CD4-positive, alpha-beta T cell treated with Interleukin-17A for 4 hours (primary cell): Measurements from ENCODE around the gene KRTAP10-9.
"Not testable (repeated sequence)": the region's sequence is repeated elsewhere in the genome, so short reads cannot be mapped to it uniquely, and the experiment has no call there.

Experiments
- DNase-seq: peaks from one replicate; pipeline ENCODE4 v3.0.0-alpha.2; 2020; ENCODE audit warnings: mixed read lengths

The KRTAP10-9 gene

GRCh38 chr21:44626673-44627143 lies at the start of gene KRTAP10-9:
Gene KRTAP10-9 (plus strand): TSS chr21:44627093. CDS start chr21:44627172, 79 bp downstream.
- no peak for DNase-seq

- DNase-seq = no peak
These were observed 48.4 kb upstream of the KRTAP10-9 start for GRCh38 chr21:44578371-44579055.

- DNase-seq = no peak
These were observed 47.6 kb upstream of the KRTAP10-9 start for GRCh38 chr21:44579056-44579832.

- no peak for DNase-seq
These were observed 47.1 kb upstream of the KRTAP10-9 start for GRCh38 chr21:44579833-44580144.

GRCh38 chr21:44580231-44580821 lies 46.6 kb upstream of the KRTAP10-9 start, which contains the start of gene KRTAP10-5:
Gene KRTAP10-5 (minus strand): TSS chr21:44580604. CDS start chr21:44580578, 26 bp downstream.
- DNase-seq = not testable (repeated sequence)

- no peak for DNase-seq
These were observed 45.7 kb upstream of the KRTAP10-9 start for GRCh38 chr21:44581158-44581557.

GRCh38 chr21:44582055-44582454 lies 44.8 kb upstream of the KRTAP10-9 start:
- no peak for DNase-seq

GRCh38 chr21:44583089-44583799 lies 43.6 kb upstream of the KRTAP10-9 start:
- no peak for DNase-seq

- DNase-seq = peak; percentile 18
These were observed 43.1 kb upstream of the KRTAP10-9 start for GRCh38 chr21:44583800-44584147.

- DNase-seq = no peak
These were observed 41.0 kb upstream of the KRTAP10-9 start for GRCh38 chr21:44585892-44586291.

GRCh38 chr21:44589094-44589493 lies 37.8 kb upstream of the KRTAP10-9 start:
- no peak for DNase-seq

- no peak for DNase-seq
These were observed 37.1 kb upstream of the KRTAP10-9 start for GRCh38 chr21:44589586-44590305.

GRCh38 chr21:44590311-44590721 lies 36.6 kb upstream of the KRTAP10-9 start:
- DNase-seq = no peak

- DNase-seq = not testable (repeated sequence)
These were observed 35.7 kb upstream of the KRTAP10-9 start for GRCh38 chr21:44590897-44591800.

- not testable (repeated sequence) for DNase-seq
These were observed 35.1 kb upstream of the KRTAP10-9 start for GRCh38 chr21:44591801-44592130.

- no peak for DNase-seq
These were observed 34.2 kb upstream of the KRTAP10-9 start, which contains the start of gene KRTAP10-6 for GRCh38 chr21:44592446-44593311. Gene KRTAP10-6 (minus strand): TSS chr21:44592505. CDS start chr21:44592484, 21 bp downstream.

GRCh38 chr21:44593598-44594405 lies 33.1 kb upstream of the KRTAP10-9 start:
- no peak for DNase-seq

- no peak for DNase-seq
These were observed 32.4 kb upstream of the KRTAP10-9 start for GRCh38 chr21:44594406-44594916.

- no peak for DNase-seq
These were observed 31.4 kb upstream of the KRTAP10-9 start for GRCh38 chr21:44595524-44595923.
